ENCODE results near the gene LIPT1.

Gene LIPT1

DNA sequence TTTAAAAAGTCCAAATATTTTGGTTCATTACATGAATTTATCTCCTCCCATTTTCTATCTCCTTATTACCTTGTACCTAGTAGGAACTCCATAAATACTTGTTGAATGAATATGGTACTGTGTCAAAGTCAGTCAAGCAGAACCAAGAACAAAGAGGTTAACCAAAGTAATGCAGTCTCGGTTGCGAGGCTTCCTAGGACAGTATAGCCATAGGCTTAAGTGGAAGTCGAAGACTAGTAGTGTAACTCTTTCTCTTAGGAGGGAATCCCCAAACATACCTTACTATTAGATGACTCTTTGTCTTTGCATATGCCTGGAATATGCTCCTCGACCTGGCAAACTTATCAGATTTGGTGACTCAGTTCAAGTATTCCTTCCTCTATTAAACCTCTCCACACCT is 4.8 kb downstream of the LIPT1 start:
- no peak for DNase-seq
- no peaks in the 10 kb centered on the region for H3K9me3 ChIP-seq (ENCODE audit: severe bottlenecking)
- no peak overlapping the region for H3K27ac ChIP-seq
- H3K4me3 ChIP-seq (ENCODE audit: low read depth, low read length) = no peak overlapping the region
- TF ChIP-seq, protein P1, sequence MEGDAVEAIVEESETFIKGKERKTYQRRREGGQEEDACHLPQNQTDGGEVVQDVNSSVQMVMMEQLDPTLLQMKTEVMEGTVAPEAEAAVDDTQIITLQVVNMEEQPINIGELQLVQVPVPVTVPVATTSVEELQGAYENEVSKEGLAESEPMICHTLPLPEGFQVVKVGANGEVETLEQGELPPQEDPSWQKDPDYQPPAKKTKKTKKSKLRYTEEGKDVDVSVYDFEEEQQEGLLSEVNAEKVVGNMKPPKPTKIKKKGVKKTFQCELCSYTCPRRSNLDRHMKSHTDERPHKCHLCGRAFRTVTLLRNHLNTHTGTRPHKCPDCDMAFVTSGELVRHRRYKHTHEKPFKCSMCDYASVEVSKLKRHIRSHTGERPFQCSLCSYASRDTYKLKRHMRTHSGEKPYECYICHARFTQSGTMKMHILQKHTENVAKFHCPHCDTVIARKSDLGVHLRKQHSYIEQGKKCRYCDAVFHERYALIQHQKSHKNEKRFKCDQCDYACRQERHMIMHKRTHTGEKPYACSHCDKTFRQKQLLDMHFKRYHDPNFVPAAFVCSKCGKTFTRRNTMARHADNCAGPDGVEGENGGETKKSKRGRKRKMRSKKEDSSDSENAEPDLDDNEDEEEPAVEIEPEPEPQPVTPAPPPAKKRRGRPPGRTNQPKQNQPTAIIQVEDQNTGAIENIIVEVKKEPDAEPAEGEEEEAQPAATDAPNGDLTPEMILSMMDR (IDR thresholded peaks at IDR 0.05; ENCODE audit: low read depth, low read length) = no peak
- H3K36me3 ChIP-seq = no peaks in the 10 kb centered on the region; the same call in none of the 2 replicates
- H3K27me3 ChIP-seq (ENCODE audit: insufficient read depth, low read depth, severe bottlenecking) = no peaks in the 10 kb centered on the region

DNA sequence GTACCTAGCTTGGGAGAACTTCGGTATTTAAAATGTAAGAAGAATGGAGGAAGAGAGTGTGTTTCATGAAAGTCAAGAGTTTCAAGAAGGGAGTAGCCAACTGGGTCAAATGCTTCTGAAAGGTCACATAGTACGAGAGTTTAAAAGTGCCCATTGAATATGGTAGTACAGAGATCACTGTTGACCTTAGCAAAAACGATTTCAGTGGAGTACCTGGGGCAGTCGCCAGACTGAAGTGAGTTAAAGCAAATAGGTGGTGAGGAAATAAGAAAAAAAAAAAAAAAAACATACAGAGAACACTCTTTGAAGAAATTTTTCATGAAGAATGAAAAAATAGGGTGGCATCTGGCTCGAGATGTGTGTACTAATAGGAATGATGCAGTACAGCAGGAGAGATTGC is 11.5 kb downstream of the LIPT1 start:
- no peak for DNase-seq
- H3K27ac ChIP-seq = no peak overlapping the region
- H3K36me3 ChIP-seq = peaks cover 19% of the 10 kb centered on the region
- H3K4me3 ChIP-seq (ENCODE audit: low read depth, low read length) = no peak overlapping the region
- H3K9me3 ChIP-seq (ENCODE audit: severe bottlenecking) = no peaks in the 10 kb centered on the region
- TF ChIP-seq, protein P1 (IDR thresholded peaks at IDR 0.05; ENCODE audit: low read depth, low read length) = no peak
- no peaks in the 10 kb centered on the region for H3K27me3 ChIP-seq (ENCODE audit: insufficient read depth, low read depth, severe bottlenecking)

DNA sequence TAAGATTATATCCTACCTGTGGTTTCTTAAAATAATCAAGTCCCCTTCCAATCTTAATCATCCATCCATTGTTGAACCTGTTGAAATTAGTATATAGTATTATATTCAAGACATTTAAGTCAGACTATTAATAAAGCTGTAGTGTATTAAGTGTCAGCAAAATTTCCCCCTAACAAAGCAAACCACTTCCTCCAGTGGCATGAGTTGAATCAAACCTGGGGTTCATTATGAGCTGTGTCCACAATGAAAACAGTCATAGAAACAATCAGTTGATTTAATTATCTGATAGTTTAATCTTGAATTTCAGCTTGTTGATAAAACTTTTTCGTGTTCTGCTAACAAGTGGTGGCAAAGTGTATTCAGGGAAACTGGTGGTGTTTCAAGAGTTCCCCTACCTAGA is 14.8 kb downstream of the LIPT1 start:
- H3K9me3 ChIP-seq (ENCODE audit: severe bottlenecking) = no peaks in the 10 kb centered on the region
- H3K4me3 ChIP-seq (ENCODE audit: low read depth, low read length) = no peak overlapping the region
- no peak for DNase-seq
- TF ChIP-seq, protein P1 (IDR thresholded peaks at IDR 0.05; ENCODE audit: low read depth, low read length) = no peak
- no peak overlapping the region for H3K27ac ChIP-seq
- no peaks in the 10 kb centered on the region for H3K27me3 ChIP-seq (ENCODE audit: insufficient read depth, low read depth, severe bottlenecking)
- peaks cover 31% of the 10 kb centered on the region for H3K36me3 ChIP-seq

DNA sequence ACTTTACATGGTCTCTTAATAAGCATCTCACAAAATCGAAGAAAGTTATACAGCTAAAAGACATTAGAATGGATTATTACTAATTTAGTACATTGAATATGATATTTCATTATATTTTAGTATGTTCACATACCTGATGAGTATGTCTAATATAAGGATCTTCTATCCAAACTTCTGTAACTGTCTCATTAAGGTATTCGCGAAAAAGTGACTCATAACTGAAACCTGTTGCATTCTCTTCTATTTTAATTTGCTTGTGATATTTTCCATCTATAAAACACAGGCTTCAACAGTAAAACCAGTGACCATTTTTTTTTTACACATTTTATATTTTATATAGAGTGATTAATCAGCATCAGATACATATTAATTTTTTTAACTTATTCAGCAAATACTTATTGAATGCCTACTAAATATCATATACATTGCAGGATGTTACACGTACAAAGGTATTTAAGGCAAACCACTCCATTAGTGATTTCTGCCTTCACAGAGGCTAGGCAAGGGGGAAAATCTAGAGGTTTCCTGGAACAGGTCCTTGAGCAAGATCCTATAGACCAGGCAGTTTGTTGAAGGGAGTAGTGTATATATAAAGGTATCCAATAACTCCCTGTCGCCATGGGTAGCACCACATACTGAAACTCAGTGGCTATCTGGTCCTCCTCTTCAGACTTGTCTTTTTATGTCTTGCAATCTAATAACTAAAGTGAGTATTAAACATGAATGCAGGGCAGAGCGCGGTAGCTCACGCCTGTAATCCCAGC is 16.8 kb downstream of the LIPT1 start:
- Histone ChIP-seq H3K27ac (no peak overlapping the region), H3K27me3 (ENCODE audit: insufficient read depth, low read depth, severe bottlenecking) (no peaks in the 10 kb centered on the region), H3K4me3 (ENCODE audit: low read depth, low read length) (no peak overlapping the region), H3K9me3 (ENCODE audit: severe bottlenecking) (no peaks in the 10 kb centered on the region), H3K36me3 (peaks cover 29% of the 10 kb centered on the region)
- DNase-seq = no peak
- TF ChIP-seq, protein P1 (IDR thresholded peaks at IDR 0.05; ENCODE audit: low read depth, low read length) = no peak

DNA sequence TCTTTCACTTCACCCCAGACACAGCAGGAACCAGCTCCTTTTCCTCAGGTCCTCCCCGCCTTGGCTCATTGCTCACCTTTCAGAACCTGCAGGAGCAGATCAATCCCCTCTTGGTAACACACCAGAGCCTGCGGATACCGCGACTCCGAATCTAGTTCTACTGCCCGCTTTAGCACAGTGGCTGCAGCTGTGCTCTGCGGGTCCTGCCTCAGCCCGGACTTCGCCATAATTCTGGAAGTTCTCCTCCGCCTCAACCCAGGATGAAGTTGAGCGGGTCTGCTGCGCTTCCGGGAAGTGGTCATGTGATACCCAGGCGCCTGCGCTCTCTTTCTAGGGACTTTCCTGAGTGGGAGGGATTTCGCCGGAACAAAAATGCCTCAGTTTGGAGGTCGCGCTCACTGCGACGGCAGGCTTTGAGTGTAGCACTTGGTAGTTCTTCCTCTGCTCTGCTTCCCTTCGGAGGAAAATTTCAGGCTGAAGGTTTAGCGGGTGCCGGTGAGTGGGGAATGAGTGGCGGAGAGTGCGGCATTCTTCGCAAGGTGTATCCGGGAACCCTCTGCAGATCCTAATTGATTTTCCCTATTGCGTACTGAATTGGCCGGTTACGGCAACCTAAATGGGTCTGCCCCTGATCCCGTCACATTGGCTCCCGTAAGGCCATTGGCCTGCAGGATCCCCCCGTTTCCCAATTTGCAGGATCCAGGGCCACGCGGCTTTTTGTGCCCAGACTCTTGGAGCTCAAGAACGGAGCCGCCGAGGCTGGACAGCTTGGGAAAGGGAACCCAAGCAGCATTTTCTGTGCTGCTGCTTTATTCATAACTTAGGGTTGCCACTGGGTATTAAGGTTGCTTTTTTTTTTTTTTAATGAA is 26.2 kb downstream of the LIPT1 start, which contains the start of the genes MITD1 and MRPL30:
TSS of gene MITD1 (minus strand) at position 304 of the 869 bp plus-strand sequence. CDS start at position 227, 77 bp downstream.
TSS of gene MRPL30 (plus strand) at position 430 of the 869 bp plus-strand sequence. CDS start 5,020 bp downstream, outside the sequence.
- TF ChIP-seq, protein P1 (IDR thresholded peaks at IDR 0.05; ENCODE audit: low read depth, low read length) = no peak
- H3K27me3 ChIP-seq (ENCODE audit: insufficient read depth, low read depth, severe bottlenecking) = no peaks in the 10 kb centered on the region
- peak within 1 kb of the TSS; percentile 68 for H3K4me3 ChIP-seq (ENCODE audit: low read depth, low read length)
- no peaks in the 10 kb centered on the region; the same call in none of the 2 replicates for H3K36me3 ChIP-seq
- no peaks in the 10 kb centered on the region for H3K9me3 ChIP-seq (ENCODE audit: severe bottlenecking)
- H3K27ac ChIP-seq = peak within 1 kb of the TSS; percentile 86
- peak; percentile 91 for DNase-seq
